NT2/D1 (cell line): ENCODE results near the gene HPRT1.

ENCODE experiments used
- YY1 ChIP-seq: IDR thresholded peaks from 2 replicates; pipeline ENCODE4 v1.6.1; 2011; ENCODE audit not compliant: insufficient read length, insufficient read depth
- ZNF274 ChIP-seq: IDR thresholded peaks from 2 replicates; pipeline ENCODE4 v1.6.1; 2011; ENCODE audit warnings: mild to moderate bottlenecking, low read depth, low read length

GRCh38 chrX:134537179-134537955 is 77.4 kb downstream of the HPRT1 start:
- TF ChIP-seq ZNF274: no peak
- TF ChIP-seq YY1: no peak
